Loucy (cell line): ENCODE measurements around the gene DNAI7.

Experiments
- H2AFZ ChIP-seq: fragments of 200-600 bp; sonication (generic); 2 replicates; pipeline ENCODE4 v1.6.0; 2016; ENCODE audit warnings: antibody characterized with exemption, mild to moderate bottlenecking, low read length, moderate library complexity
- H3F3A ChIP-seq: fragments of 200-600 bp; 2 replicates; pipeline ENCODE4 v1.6.0; 2016; ENCODE audit warnings: antibody characterized with exemption, low read depth, mild to moderate bottlenecking
- H3K27me3 ChIP-seq: fragments of 200-600 bp; sonication (generic); 2 replicates; pipeline ENCODE4 v1.6.1; 2014; ENCODE audit warnings: low read length, mild to moderate bottlenecking; ENCODE audit not compliant: insufficient read depth, poor library complexity, severe bottlenecking
- H3K36me3 ChIP-seq: fragments of 200-600 bp; sonication (generic); 2 replicates; pipeline ENCODE4 v1.6.1; 2016; ENCODE audit warnings: low read length; ENCODE audit not compliant: insufficient read depth
- H3K4me1 ChIP-seq: fragments of 200-600 bp; sonication (generic); 2 replicates; pipeline ENCODE4 v1.5.1; 2014; ENCODE audit warnings: low read length, mild to moderate bottlenecking; ENCODE audit not compliant: insufficient read depth, poor library complexity, severe bottlenecking
- H3K4me2 ChIP-seq: fragments of 200-600 bp; sonication (generic); 2 replicates; pipeline ENCODE4 v1.6.0; 2014; ENCODE audit warnings: antibody characterized with exemption, low read length, low read depth, mild to moderate bottlenecking; ENCODE audit not compliant: poor library complexity, severe bottlenecking
- H3K4me3 ChIP-seq: fragments of 200-600 bp; sonication (generic); 2 replicates; pipeline ENCODE4 v1.5.1; 2014; ENCODE audit warnings: low read length, mild to moderate bottlenecking, mixed read lengths; ENCODE audit not compliant: poor library complexity, severe bottlenecking
- H3K79me2 ChIP-seq: fragments of 200-600 bp; sonication (generic); 2 replicates; pipeline ENCODE4 v1.6.1; 2014; ENCODE audit warnings: low read length; ENCODE audit not compliant: insufficient read depth
- H3K9ac ChIP-seq: fragments of 200-600 bp; sonication (generic); 2 replicates; pipeline ENCODE4 v1.6.0; 2014; ENCODE audit warnings: mild to moderate bottlenecking, low read depth, low read length, moderate library complexity; ENCODE audit not compliant: poor library complexity, severe bottlenecking
- H3K9me2 ChIP-seq: fragments of 200-600 bp; sonication (generic); replicated peaks from 2 replicates; pipeline ENCODE4 v1.6.1; 2016; ENCODE audit warnings: low read depth, low read length, mixed read lengths
- H3K9me3 ChIP-seq: fragments of 200-600 bp; sonication (generic); 2 replicates; pipeline ENCODE4 v1.6.1; 2014; ENCODE audit warnings: mild to moderate bottlenecking, antibody characterized with exemption, low read length, low read depth; ENCODE audit not compliant: insufficient read depth
- H4K20me1 ChIP-seq: fragments of 200-600 bp; sonication (generic); 2 replicates; pipeline ENCODE4 v1.6.0; 2014; ENCODE audit warnings: antibody characterized with exemption, low read length, mild to moderate bottlenecking; ENCODE audit not compliant: insufficient read depth, poor library complexity, severe bottlenecking
- EZH2phosphoT487 ChIP-seq: fragments of 200-600 bp; IDR thresholded peaks from 2 replicates; pipeline ENCODE4 v1.6.1; 2018; ENCODE audit warnings: antibody characterized with exemption, mild to moderate bottlenecking, moderate library complexity, borderline replicate concordance
- TF ChIP-seq, protein P1 (sequence below): fragments of 200-600 bp; sonication (generic); conservative IDR thresholded peaks from 2 replicates; pipeline ENCODE4 v1.5.1; 2014; ENCODE audit warnings: mild to moderate bottlenecking, antibody characterized with exemption, low read length

DNAI7 gene

DNA sequence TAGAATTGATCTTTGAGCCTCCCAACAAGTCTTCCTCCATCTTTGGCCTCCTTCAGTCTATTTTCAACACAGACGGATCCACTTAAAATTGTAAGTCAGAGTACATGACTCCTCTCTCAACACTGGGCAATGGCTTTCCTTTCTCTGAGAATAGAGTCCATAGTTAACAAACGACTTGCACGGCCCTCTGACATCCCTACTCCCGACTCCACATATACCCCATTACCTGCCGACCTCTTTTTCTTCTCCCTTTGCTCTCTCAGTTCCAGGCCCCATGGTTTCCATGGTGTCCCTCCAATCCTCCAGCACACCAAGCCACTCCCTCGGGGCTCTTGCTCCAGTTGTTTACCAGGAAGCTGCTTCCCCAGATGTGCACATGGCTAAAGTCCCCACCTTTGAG, 84.7 kb downstream of the DNAI7 start:
- Histone ChIP-seq H3K79me2 (no peaks in the 10 kb centered on the region), H3F3A (no peaks in the 10 kb centered on the region), H3K9ac (no peak overlapping the region), H3K9me2 (no peaks in the 10 kb centered on the region), H3K4me2 (no peak overlapping the region), H2AFZ (no peak overlapping the region), H3K36me3 (peaks cover 33% of the 10 kb centered on the region), H3K27me3 (no peaks in the 10 kb centered on the region), H4K20me1 (no peaks in the 10 kb centered on the region), H3K4me1 (no peaks in the 10 kb centered on the region), H3K9me3 (no peaks in the 10 kb centered on the region), H3K4me3 (no peak overlapping the region)
- TF ChIP-seq, protein P1, sequence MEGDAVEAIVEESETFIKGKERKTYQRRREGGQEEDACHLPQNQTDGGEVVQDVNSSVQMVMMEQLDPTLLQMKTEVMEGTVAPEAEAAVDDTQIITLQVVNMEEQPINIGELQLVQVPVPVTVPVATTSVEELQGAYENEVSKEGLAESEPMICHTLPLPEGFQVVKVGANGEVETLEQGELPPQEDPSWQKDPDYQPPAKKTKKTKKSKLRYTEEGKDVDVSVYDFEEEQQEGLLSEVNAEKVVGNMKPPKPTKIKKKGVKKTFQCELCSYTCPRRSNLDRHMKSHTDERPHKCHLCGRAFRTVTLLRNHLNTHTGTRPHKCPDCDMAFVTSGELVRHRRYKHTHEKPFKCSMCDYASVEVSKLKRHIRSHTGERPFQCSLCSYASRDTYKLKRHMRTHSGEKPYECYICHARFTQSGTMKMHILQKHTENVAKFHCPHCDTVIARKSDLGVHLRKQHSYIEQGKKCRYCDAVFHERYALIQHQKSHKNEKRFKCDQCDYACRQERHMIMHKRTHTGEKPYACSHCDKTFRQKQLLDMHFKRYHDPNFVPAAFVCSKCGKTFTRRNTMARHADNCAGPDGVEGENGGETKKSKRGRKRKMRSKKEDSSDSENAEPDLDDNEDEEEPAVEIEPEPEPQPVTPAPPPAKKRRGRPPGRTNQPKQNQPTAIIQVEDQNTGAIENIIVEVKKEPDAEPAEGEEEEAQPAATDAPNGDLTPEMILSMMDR, result no peak
- TF ChIP-seq EZH2phosphoT487, result no peak

DNA sequence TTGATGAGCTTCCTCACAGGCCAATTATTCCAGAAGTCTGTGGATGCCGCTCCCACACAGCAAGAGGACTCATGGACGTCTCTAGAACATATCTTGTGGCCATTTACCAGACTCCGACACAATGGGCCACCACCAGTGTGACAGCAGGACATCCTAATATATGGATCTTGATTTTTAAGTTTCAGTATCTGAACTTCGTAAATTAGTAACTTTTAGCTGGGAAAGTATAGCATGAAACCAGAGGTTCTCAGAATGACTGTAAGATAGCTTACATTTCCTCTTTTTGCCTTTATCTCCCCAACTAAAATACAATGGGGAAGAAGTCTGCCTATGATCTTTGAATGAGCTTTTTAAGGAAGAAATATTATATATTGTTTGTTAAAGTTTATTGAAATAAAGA, 87.0 kb downstream of the DNAI7 start:
- no peaks in the 10 kb centered on the region for H4K20me1 ChIP-seq
- H2AFZ ChIP-seq, result no peak overlapping the region
- no peaks in the 10 kb centered on the region for H3F3A ChIP-seq
- no peak overlapping the region for H3K4me3 ChIP-seq
- no peaks in the 10 kb centered on the region for H3K9me3 ChIP-seq
- no peak for TF ChIP-seq EZH2phosphoT487
- TF ChIP-seq, protein P1, result no peak
- no peaks in the 10 kb centered on the region for H3K4me1 ChIP-seq
- H3K9ac ChIP-seq, result no peak overlapping the region
- H3K4me2 ChIP-seq, result no peak overlapping the region
- H3K9me2 ChIP-seq, result no peaks in the 10 kb centered on the region
- no peaks in the 10 kb centered on the region for H3K79me2 ChIP-seq
- H3K27me3 ChIP-seq, result no peaks in the 10 kb centered on the region
- peaks cover 51% of the 10 kb centered on the region for H3K36me3 ChIP-seq

DNA sequence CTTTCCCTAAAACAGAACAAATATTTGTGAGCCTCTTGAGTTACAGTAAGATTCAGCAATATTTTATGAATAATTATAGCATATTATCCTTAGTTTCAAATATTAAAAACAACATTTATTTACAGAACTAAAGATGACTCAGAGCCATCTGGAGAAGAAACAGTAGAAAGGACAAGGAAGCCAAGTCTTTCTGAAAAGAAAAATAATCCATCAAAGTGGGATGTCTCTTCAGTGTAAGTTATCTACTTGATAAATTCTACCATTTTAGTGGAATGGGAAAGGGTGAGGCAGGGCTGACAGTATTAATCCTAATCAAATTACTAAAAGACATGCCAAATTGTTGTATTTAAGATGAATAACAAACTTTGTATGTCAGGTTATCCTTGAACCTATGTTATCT, 88.1 kb downstream of the DNAI7 start:
- Histone ChIP-seq H3K4me3 (no peak overlapping the region), H3K9me3 (no peaks in the 10 kb centered on the region), H3K9me2 (no peaks in the 10 kb centered on the region), H4K20me1 (no peaks in the 10 kb centered on the region), H3K27me3 (no peaks in the 10 kb centered on the region), H3K4me2 (no peak overlapping the region), H3K4me1 (no peaks in the 10 kb centered on the region), H2AFZ (no peak overlapping the region), H3K79me2 (no peaks in the 10 kb centered on the region), H3F3A (no peaks in the 10 kb centered on the region), H3K9ac (no peak overlapping the region), H3K36me3 (peaks cover 60% of the 10 kb centered on the region)
- TF ChIP-seq, protein P1, result no peak
- TF ChIP-seq EZH2phosphoT487, result no peak
